ENCODE data around the gene TTPAL.

The TTPAL gene

GRCh38 chr20:44461803-44462174 lies 13.9 kb upstream of the TTPAL start:
- Histone ChIP-seq H3K4me3 (ENCODE audit: low read depth, low read length) (no peak overlapping the region), H3K9me3 (no peaks in the 10 kb centered on the region), H3K4me1 (no peaks in the 10 kb centered on the region), H3K36me3 (no peaks in the 10 kb centered on the region), H3K27me3 (no peaks in the 10 kb centered on the region)
- TF ChIP-seq CTCF (IDR thresholded peaks at IDR 0.05; ENCODE audit: low read depth, low read length), result no peak
- DNase-seq, result no peak

GRCh38 chr20:44463466-44463865 lies 12.2 kb upstream of the TTPAL start:
- no peak for TF ChIP-seq CTCF (IDR thresholded peaks at IDR 0.05; ENCODE audit: low read depth, low read length)
- Histone ChIP-seq H3K36me3 (no peaks in the 10 kb centered on the region), H3K9me3 (no peaks in the 10 kb centered on the region), H3K27me3 (no peaks in the 10 kb centered on the region), H3K4me3 (ENCODE audit: low read depth, low read length) (no peak overlapping the region), H3K4me1 (no peaks in the 10 kb centered on the region)
- DNase-seq, result no peak

- H3K4me1 ChIP-seq, result no peaks in the 10 kb centered on the region
These were observed 11.2 kb upstream of the TTPAL start for GRCh38 chr20:44464514-44464913.

GRCh38 chr20:44465001-44465560 lies 10.6 kb upstream of the TTPAL start:
- H3K9me3 ChIP-seq, result no peaks in the 10 kb centered on the region
- DNase-seq, result no peak
- H3K4me1 ChIP-seq, result no peaks in the 10 kb centered on the region
- no peaks in the 10 kb centered on the region for H3K27me3 ChIP-seq
- no peak for TF ChIP-seq CTCF (IDR thresholded peaks at IDR 0.05; ENCODE audit: low read depth, low read length)
- H3K36me3 ChIP-seq, result no peaks in the 10 kb centered on the region
- H3K4me3 ChIP-seq (ENCODE audit: low read depth, low read length), result no peak overlapping the region

More at GRCh38 chr20:44464514-44464913, 11.2 kb upstream of the TTPAL start:
- no peak for TF ChIP-seq CTCF (IDR thresholded peaks at IDR 0.05; ENCODE audit: low read depth, low read length)
- no peaks in the 10 kb centered on the region for H3K36me3 ChIP-seq
- no peaks in the 10 kb centered on the region for H3K27me3 ChIP-seq
- no peak for DNase-seq
- no peak overlapping the region for H3K4me3 ChIP-seq (ENCODE audit: low read depth, low read length)
- no peaks in the 10 kb centered on the region for H3K9me3 ChIP-seq

GRCh38 chr20:44467289-44467883 lies 8.3 kb upstream of the TTPAL start:
- H3K4me3 ChIP-seq (ENCODE audit: low read depth, low read length), result no peak overlapping the region
- H3K27me3 ChIP-seq, result no peaks in the 10 kb centered on the region
- no peaks in the 10 kb centered on the region for H3K36me3 ChIP-seq
- H3K4me1 ChIP-seq, result no peaks in the 10 kb centered on the region
- no peaks in the 10 kb centered on the region for H3K9me3 ChIP-seq
- DNase-seq, result no peak
- TF ChIP-seq CTCF (IDR thresholded peaks at IDR 0.05; ENCODE audit: low read depth, low read length), result no peak

GRCh38 chr20:44468044-44468782 lies 7.5 kb upstream of the TTPAL start:
- no peaks in the 10 kb centered on the region for H3K36me3 ChIP-seq
- DNase-seq, result no peak
- H3K9me3 ChIP-seq, result no peaks in the 10 kb centered on the region
- H3K4me3 ChIP-seq (ENCODE audit: low read depth, low read length), result no peak overlapping the region
- no peaks in the 10 kb centered on the region for H3K4me1 ChIP-seq
- no peaks in the 10 kb centered on the region for H3K27me3 ChIP-seq
- no peak for TF ChIP-seq CTCF (IDR thresholded peaks at IDR 0.05; ENCODE audit: low read depth, low read length)
